ENCODE results near the gene IYD.

IYD gene

DNA sequence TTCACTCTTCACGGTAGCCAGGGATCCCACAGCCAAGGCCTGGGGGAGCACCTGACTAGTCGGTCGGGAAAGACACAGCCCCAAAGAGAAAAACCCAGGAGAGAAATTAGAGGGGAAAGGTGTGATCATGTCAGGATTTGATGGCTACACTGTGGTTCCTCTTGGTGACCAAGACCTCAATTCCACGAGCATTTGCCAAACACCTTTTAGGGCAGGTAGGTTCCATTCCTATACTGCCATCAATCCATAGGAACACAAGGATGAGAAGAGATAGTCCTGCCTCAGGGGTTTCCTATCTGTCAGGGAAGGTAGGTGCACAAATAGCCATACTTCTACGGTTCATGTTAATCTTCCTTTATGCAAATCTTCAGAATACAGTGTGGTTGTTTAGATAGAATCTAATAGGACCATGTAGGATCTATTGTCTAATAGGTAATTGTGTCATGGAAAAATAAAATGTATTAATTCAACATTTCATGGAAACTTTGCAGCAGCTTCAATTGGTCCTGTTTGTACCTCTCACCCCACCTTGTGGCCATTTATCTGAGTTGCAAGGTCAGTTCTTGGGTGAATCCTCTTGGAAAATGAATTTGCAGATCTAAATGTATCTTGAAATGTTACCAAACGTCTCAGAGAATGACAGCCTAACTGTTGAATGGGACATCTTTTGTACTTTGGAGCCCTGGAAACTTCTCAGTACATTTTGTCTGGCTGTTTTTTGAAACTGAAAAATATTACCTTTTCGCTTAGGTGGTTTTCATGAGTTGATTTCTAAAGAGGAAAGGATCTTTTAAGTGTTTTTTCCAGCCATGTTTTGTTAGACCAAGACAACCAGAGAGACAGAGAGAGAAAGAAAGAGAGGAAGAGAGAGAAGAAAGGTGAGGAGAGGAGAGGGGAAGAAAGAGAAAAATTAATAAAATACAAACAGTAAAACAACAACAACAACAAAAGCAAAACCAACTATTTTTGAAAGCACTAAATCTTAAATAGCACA lies 33.7 kb upstream of the IYD start:
- H3K27me3 ChIP-seq (ENCODE audit: insufficient read depth, low read length, poor library complexity, severe bottlenecking), result no peaks in the 10 kb centered on the region
- no peaks in the 10 kb centered on the region for H4K20me1 ChIP-seq (ENCODE audit: insufficient read depth, low read length, poor library complexity, severe bottlenecking)
- no peaks in the 10 kb centered on the region for H3K36me3 ChIP-seq (ENCODE audit: insufficient read depth, low read length)
- no peak overlapping the region for H3K4me2 ChIP-seq (ENCODE audit: low read depth, low read length, poor library complexity, severe bottlenecking)
- no peak overlapping the region for H3K4me3 ChIP-seq (ENCODE audit: low read length, poor library complexity, severe bottlenecking)
- H3F3A ChIP-seq (ENCODE audit: low read depth), result no peaks in the 10 kb centered on the region
- H3K4me1 ChIP-seq (ENCODE audit: insufficient read depth, low read length, poor library complexity, severe bottlenecking), result no peaks in the 10 kb centered on the region
- no peak overlapping the region for H2AFZ ChIP-seq (ENCODE audit: low read length)
- no peaks in the 10 kb centered on the region for H3K79me2 ChIP-seq (ENCODE audit: insufficient read depth, low read length)
- H3K9me2 ChIP-seq (replicated peaks; ENCODE audit: low read depth, low read length), result no peaks in the 10 kb centered on the region
- no peaks in the 10 kb centered on the region for H3K9me3 ChIP-seq (ENCODE audit: insufficient read depth, low read depth, low read length)
- TF ChIP-seq, protein P1, sequence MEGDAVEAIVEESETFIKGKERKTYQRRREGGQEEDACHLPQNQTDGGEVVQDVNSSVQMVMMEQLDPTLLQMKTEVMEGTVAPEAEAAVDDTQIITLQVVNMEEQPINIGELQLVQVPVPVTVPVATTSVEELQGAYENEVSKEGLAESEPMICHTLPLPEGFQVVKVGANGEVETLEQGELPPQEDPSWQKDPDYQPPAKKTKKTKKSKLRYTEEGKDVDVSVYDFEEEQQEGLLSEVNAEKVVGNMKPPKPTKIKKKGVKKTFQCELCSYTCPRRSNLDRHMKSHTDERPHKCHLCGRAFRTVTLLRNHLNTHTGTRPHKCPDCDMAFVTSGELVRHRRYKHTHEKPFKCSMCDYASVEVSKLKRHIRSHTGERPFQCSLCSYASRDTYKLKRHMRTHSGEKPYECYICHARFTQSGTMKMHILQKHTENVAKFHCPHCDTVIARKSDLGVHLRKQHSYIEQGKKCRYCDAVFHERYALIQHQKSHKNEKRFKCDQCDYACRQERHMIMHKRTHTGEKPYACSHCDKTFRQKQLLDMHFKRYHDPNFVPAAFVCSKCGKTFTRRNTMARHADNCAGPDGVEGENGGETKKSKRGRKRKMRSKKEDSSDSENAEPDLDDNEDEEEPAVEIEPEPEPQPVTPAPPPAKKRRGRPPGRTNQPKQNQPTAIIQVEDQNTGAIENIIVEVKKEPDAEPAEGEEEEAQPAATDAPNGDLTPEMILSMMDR (conservative IDR thresholded peaks at IDR 0.05; ENCODE audit: low read length), result peak; percentile 98
- no peak for TF ChIP-seq EZH2phosphoT487 (IDR thresholded peaks at IDR 0.05; ENCODE audit: borderline replicate concordance)
- no peak overlapping the region for H3K9ac ChIP-seq (ENCODE audit: low read depth, low read length, poor library complexity, severe bottlenecking)

DNA sequence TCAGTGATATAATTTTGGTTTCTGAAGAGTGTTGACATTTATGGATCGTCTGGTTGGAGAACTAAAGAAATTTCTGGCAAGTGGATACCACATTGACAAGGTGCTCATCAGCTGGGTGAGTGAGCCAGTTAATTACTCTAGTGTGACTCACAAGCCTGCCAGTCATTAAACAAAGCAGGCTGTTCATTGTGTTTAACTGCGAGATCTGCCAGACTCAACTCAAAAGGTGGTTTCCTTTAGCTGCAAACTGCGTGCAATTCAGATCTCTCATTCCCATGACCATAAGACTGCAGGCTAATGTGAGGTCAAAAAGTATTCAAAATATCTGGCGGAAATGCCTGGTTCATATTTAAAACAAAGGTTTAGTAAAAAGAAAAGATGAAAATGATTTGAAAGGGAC lies 32.5 kb upstream of the IYD start:
- Histone ChIP-seq H3K9ac (ENCODE audit: low read depth, low read length, poor library complexity, severe bottlenecking) (no peak overlapping the region), H4K20me1 (ENCODE audit: insufficient read depth, low read length, poor library complexity, severe bottlenecking) (no peaks in the 10 kb centered on the region), H3K4me3 (ENCODE audit: low read length, poor library complexity, severe bottlenecking) (no peak overlapping the region), H3K4me1 (ENCODE audit: insufficient read depth, low read length, poor library complexity, severe bottlenecking) (no peaks in the 10 kb centered on the region), H3F3A (ENCODE audit: low read depth) (no peaks in the 10 kb centered on the region), H3K36me3 (ENCODE audit: insufficient read depth, low read length) (no peaks in the 10 kb centered on the region), H3K9me2 (replicated peaks; ENCODE audit: low read depth, low read length) (no peaks in the 10 kb centered on the region), H3K79me2 (ENCODE audit: insufficient read depth, low read length) (no peaks in the 10 kb centered on the region), H3K4me2 (ENCODE audit: low read depth, low read length, poor library complexity, severe bottlenecking) (no peak overlapping the region), H2AFZ (ENCODE audit: low read length) (0 out of 2 replicates have a peak overlapping the region, but pooled peaks have one; percentile 46), H3K27me3 (ENCODE audit: insufficient read depth, low read length, poor library complexity, severe bottlenecking) (no peaks in the 10 kb centered on the region), H3K9me3 (ENCODE audit: insufficient read depth, low read depth, low read length) (no peaks in the 10 kb centered on the region)
- TF ChIP-seq, protein P1 (conservative IDR thresholded peaks at IDR 0.05; ENCODE audit: low read length), result no peak

DNA sequence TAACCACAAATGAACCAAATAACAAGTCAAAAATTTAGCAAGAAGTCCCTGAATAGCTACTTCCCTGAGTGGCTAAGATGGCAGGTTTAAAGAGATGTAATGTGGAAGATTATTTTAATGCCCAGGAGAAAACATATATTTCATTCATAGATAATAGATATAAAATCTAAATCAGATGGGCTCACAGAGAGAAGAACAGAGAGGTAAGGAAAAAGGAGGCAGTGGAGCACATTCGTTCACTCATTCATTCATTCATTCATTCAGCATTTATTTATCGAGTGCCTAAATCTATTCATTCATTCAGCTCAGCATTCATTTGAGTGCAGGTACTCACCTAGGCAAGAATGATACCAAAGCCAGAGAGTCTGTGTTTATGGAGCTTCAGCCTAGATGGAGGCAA lies 32.1 kb upstream of the IYD start:
- H3K36me3 ChIP-seq (ENCODE audit: insufficient read depth, low read length), result no peaks in the 10 kb centered on the region
- H3K4me3 ChIP-seq (ENCODE audit: low read length, poor library complexity, severe bottlenecking), result no peak overlapping the region
- H3K4me1 ChIP-seq (ENCODE audit: insufficient read depth, low read length, poor library complexity, severe bottlenecking), result no peaks in the 10 kb centered on the region
- H3F3A ChIP-seq (ENCODE audit: low read depth), result no peaks in the 10 kb centered on the region
- no peaks in the 10 kb centered on the region for H3K27me3 ChIP-seq (ENCODE audit: insufficient read depth, low read length, poor library complexity, severe bottlenecking)
- H3K4me2 ChIP-seq (ENCODE audit: low read depth, low read length, poor library complexity, severe bottlenecking), result no peak overlapping the region
- no peak for TF ChIP-seq EZH2phosphoT487 (IDR thresholded peaks at IDR 0.05; ENCODE audit: borderline replicate concordance)
- TF ChIP-seq, protein P1 (conservative IDR thresholded peaks at IDR 0.05; ENCODE audit: low read length), result no peak
- no peaks in the 10 kb centered on the region for H3K9me2 ChIP-seq (replicated peaks; ENCODE audit: low read depth, low read length)
- H3K79me2 ChIP-seq (ENCODE audit: insufficient read depth, low read length), result no peaks in the 10 kb centered on the region
- no peak overlapping the region for H3K9ac ChIP-seq (ENCODE audit: low read depth, low read length, poor library complexity, severe bottlenecking)
- no peaks in the 10 kb centered on the region for H4K20me1 ChIP-seq (ENCODE audit: insufficient read depth, low read length, poor library complexity, severe bottlenecking)
- H2AFZ ChIP-seq (ENCODE audit: low read length), result 0 out of 2 replicates have a peak overlapping the region, but pooled peaks have one; percentile 46
- H3K9me3 ChIP-seq (ENCODE audit: insufficient read depth, low read depth, low read length), result no peaks in the 10 kb centered on the region

Data from Loucy (cell line).